HepG2 (cell line): ENCODE results near the gene SLC2A4. TPM values are rescaled to one million over a fixed set of nuclear protein-coding genes. Genes with fewer than 3 reads are reported as not detected.
A peak's percentile ranks its signal among the peaks of the same experiment; 100 is the strongest.

Experiments
- ATF3 ChIP-seq: sonication (generic); formaldehyde crosslinking; IDR thresholded peaks from 2 replicates; pipeline ENCODE4 v1.4.0; 2020; ENCODE audit warnings: missing genetic modification reagents
- CERS6 ChIP-seq: sonication (generic); formaldehyde crosslinking; IDR thresholded peaks from 2 replicates; pipeline ENCODE4 v1.5.0; 2020; ENCODE audit warnings: missing genetic modification reagents
- DDIT3 ChIP-seq: sonication (generic); formaldehyde crosslinking; IDR thresholded peaks from 2 replicates; pipeline ENCODE4 v1.4.0; 2020; ENCODE audit warnings: mild to moderate bottlenecking, missing genetic modification reagents
- FOXO4 ChIP-seq: sonication (generic); formaldehyde crosslinking; conservative IDR thresholded peaks from 2 replicates; pipeline ENCODE4 v1.8.1; 2023; ENCODE audit warnings: missing genetic modification reagents
- KLF16 ChIP-seq, 2 experiments: sonication (generic) in 1 of 2; formaldehyde crosslinking in 1 of 2; IDR thresholded peaks; 2 replicates each; pipeline versions ENCODE4 v1.6.1 to v1.8.0; 2016 to 2023; ENCODE audit warnings: missing genetic modification reagents in 2 of 2, missing compliant biosample characterization in 1 of 2
- MAFG ChIP-seq: sonication (generic); formaldehyde crosslinking; IDR thresholded peaks from 2 replicates; pipeline ENCODE4 v1.5.1; 2020; ENCODE audit warnings: mild to moderate bottlenecking, missing genetic modification reagents
- NFYB ChIP-seq: sonication (generic); formaldehyde crosslinking; IDR thresholded peaks from 2 replicates; pipeline ENCODE4 v1.4.0; 2020; ENCODE audit warnings: missing genetic modification reagents
- NRL ChIP-seq: sonication (generic); formaldehyde crosslinking; IDR thresholded peaks from 2 replicates; pipeline ENCODE4 v1.5.0; 2020; ENCODE audit warnings: missing genetic modification reagents, mild to moderate bottlenecking, moderate library complexity, borderline replicate concordance
- THAP9 ChIP-seq: sonication (generic); formaldehyde crosslinking; IDR thresholded peaks from 2 replicates; pipeline ENCODE4; 2020; ENCODE audit warnings: missing genetic modification reagents, mild to moderate bottlenecking, borderline replicate concordance
- ZBTB34 ChIP-seq: sonication (generic); formaldehyde crosslinking; IDR thresholded peaks from 2 replicates; pipeline ENCODE4 v1.8.0; 2022; ENCODE audit warnings: mild to moderate bottlenecking, missing genetic modification reagents
- ZNF589 ChIP-seq: sonication (generic); formaldehyde crosslinking; conservative IDR thresholded peaks from 2 replicates; pipeline ENCODE4 v1.8.0; 2022; ENCODE audit warnings: mild to moderate bottlenecking, moderate library complexity, missing genetic modification reagents
- ZNF646 ChIP-seq: sonication (generic); formaldehyde crosslinking; IDR thresholded peaks from 2 replicates; pipeline ENCODE4 v1.9.0; 2021; ENCODE audit warnings: mild to moderate bottlenecking, missing genetic modification reagents
- ZNF660 ChIP-seq: sonication (generic); formaldehyde crosslinking; IDR thresholded peaks from 2 replicates; pipeline ENCODE4 v1.5.1; 2020; ENCODE audit warnings: mild to moderate bottlenecking, low read depth, missing genetic modification reagents, borderline replicate concordance
- polyA plus RNA-seq, 8 experiments: library from polyadenylated mRNA; depleted of rRNA in 3 of 8; stranded (reverse) in 7 of 8; unstranded in 1 of 8; fragments of >200 nt; fragmentation: Illumina TruSeq in 4 of 8; extraction: Trizol in 4 of 8; gene quantifications; 2 replicates each; pipeline versions ENCODE4 v1.2.1 to v1.2.3, GENCODE V29; 2011 to 2016; ENCODE audit warnings: low read depth in 4 of 8, missing spikeins in 1 of 8, mixed read lengths in 1 of 8; ENCODE audit not compliant: insufficient read depth in 1 of 8
- total RNA-seq, 5 experiments: library from RNA; depleted of rRNA; stranded (reverse); fragments of >200 nt; fragmentation: Illumina TruSeq; extraction: Trizol; gene quantifications; 2 replicates each; pipeline ENCODE4 v1.2.3, GENCODE V29; 2016; ENCODE audit warnings: low read depth in 1 of 5

SLC2A4 gene
- total and polyA plus RNA-seq, 2 of the 13 experiments (the other 11 are each of a cell fraction or from before 2014, with no cell fraction given): 4.9 to 5.8 TPM

GRCh38 chr17:7315570-7316235, 34.2 kb downstream of the SLC2A4 start (continued):
- no peak for TF ChIP-seq ZNF646 (CRISPR knock-in tag)
- TF ChIP-seq NRL (CRISPR knock-in tag): 0 out of 2 replicates have a peak, but pooled peaks have one; percentile 25
- TF ChIP-seq KLF16 (CRISPR knock-in tag; IDR thresholded peaks at IDR 0.05): no peak
- 0 out of 2 replicates have a peak, but pooled peaks have one; percentile 73 for TF ChIP-seq FOXO4
- no peak for TF ChIP-seq ZBTB34 (CRISPR knock-in tag)
- no peak for TF ChIP-seq ATF3
- TF ChIP-seq ZNF660 (CRISPR knock-in tag): no peak
- no peak for TF ChIP-seq MAFG (CRISPR knock-in tag)
- TF ChIP-seq CERS6 (CRISPR knock-in tag): no peak
- peak; percentile 13; the same call in 1 of the 2 replicates for TF ChIP-seq THAP9 (CRISPR knock-in tag)
- 0 out of 2 replicates have a peak, but pooled peaks have one; percentile 7 for TF ChIP-seq ZNF589 (CRISPR knock-in tag)
- TF ChIP-seq DDIT3 (CRISPR knock-in tag): no peak
- TF ChIP-seq NFYB: no peak
